ENCODE measurements around the gene CDC73. TPM values are rescaled to one million over a fixed set of nuclear protein-coding genes. Genes with fewer than 3 reads are reported as not detected.

Gene CDC73
- total and polyA plus RNA-seq, 2 donors from 2014 or later: 11.4 to 73.1 TPM

GRCh38 chr1:193275773-193276172 lies 153.9 kb downstream of the CDC73 start:
- intact Hi-C loops (cut with DNase I): no loop called here
- H3K9me3 ChIP-seq (ENCODE audit: control insufficient read depth in 2 of 3, insufficient read depth in 1 of 3, low read length in 3 of 3): no peaks in the 10 kb centered on the region
- no peak for TF ChIP-seq CTCF (IDR thresholded peaks at IDR 0.05; ENCODE audit: borderline replicate concordance, extremely low read depth, insufficient read depth)

GRCh38 chr1:193278968-193279367 lies 157.1 kb downstream of the CDC73 start:
- Histone ChIP-seq H3K4me3 (ENCODE audit: low read length in 3 of 3) (no peak overlapping the region), H3K9ac (ENCODE audit: low read length in 3 of 3) (no peak overlapping the region), H3K27me3 (ENCODE audit: control insufficient read depth, insufficient read depth, low read length) (no peaks in the 10 kb centered on the region), H3K27ac (ENCODE audit: low read depth in 2 of 2, low read length in 2 of 2) (no peak overlapping the region), H3K9me3 (ENCODE audit: control insufficient read depth in 2 of 3, insufficient read depth in 1 of 3, low read length in 3 of 3) (no peaks in the 10 kb centered on the region), H3K36me3 (ENCODE audit: control insufficient read depth in 2 of 3, insufficient read depth in 3 of 3, low read length in 3 of 3) (no peaks in the 10 kb centered on the region), H3K4me1 (ENCODE audit: control insufficient read depth in 2 of 3, insufficient read depth in 2 of 3, low read depth in 1 of 3, low read length in 3 of 3) (no peaks in the 10 kb centered on the region)
- TF ChIP-seq CTCF (IDR thresholded peaks at IDR 0.05; ENCODE audit: borderline replicate concordance, extremely low read depth, insufficient read depth): no peak
- intact Hi-C loops (cut with DNase I): no loop called here
- no peak for FAIRE-seq
- DNase-seq: no peak

More at GRCh38 chr1:193275773-193276172, 153.9 kb downstream of the CDC73 start:
- no peak overlapping the region for H3K9ac ChIP-seq (ENCODE audit: low read length in 3 of 3)
- no peak overlapping the region for H3K4me3 ChIP-seq (ENCODE audit: low read length in 3 of 3)
- DNase-seq (no peak), FAIRE-seq (no peak)
- H3K36me3 ChIP-seq (ENCODE audit: control insufficient read depth in 2 of 3, insufficient read depth in 3 of 3, low read length in 3 of 3): no peaks in the 10 kb centered on the region
- H3K27ac ChIP-seq (ENCODE audit: low read depth in 2 of 2, low read length in 2 of 2): no peak overlapping the region
- H3K27me3 ChIP-seq (ENCODE audit: control insufficient read depth, insufficient read depth, low read length): no peaks in the 10 kb centered on the region
- H3K4me1 ChIP-seq (ENCODE audit: control insufficient read depth in 2 of 3, insufficient read depth in 2 of 3, low read depth in 1 of 3, low read length in 3 of 3): no peaks in the 10 kb centered on the region

- intact Hi-C loops (cut with DNase I): no loop called here
- FAIRE-seq (no peak), DNase-seq (peak in 1 of 5 donors; percentile 38)
- H3K9ac ChIP-seq (ENCODE audit: low read length in 3 of 3): no peak overlapping the region
- H3K36me3 ChIP-seq (ENCODE audit: control insufficient read depth in 2 of 3, insufficient read depth in 3 of 3, low read length in 3 of 3): no peaks in the 10 kb centered on the region
- no peak overlapping the region for H3K27ac ChIP-seq (ENCODE audit: low read depth in 2 of 2, low read length in 2 of 2)
- H3K4me3 ChIP-seq (ENCODE audit: low read length in 3 of 3): no peak overlapping the region
- TF ChIP-seq CTCF (IDR thresholded peaks at IDR 0.05; ENCODE audit: borderline replicate concordance, extremely low read depth, insufficient read depth): no peak
- H3K4me1 ChIP-seq (ENCODE audit: control insufficient read depth in 2 of 3, insufficient read depth in 2 of 3, low read depth in 1 of 3, low read length in 3 of 3): no peaks in the 10 kb centered on the region
- no peaks in the 10 kb centered on the region for H3K27me3 ChIP-seq (ENCODE audit: control insufficient read depth, insufficient read depth, low read length)
- no peaks in the 10 kb centered on the region for H3K9me3 ChIP-seq (ENCODE audit: control insufficient read depth in 2 of 3, insufficient read depth in 1 of 3, low read length in 3 of 3)
Observed at GRCh38 chr1:193281894-193282293, 160.1 kb downstream of the CDC73 start.

GRCh38 chr1:193283016-193283415 lies 161.2 kb downstream of the CDC73 start:
- Histone ChIP-seq H3K27ac (ENCODE audit: low read depth in 2 of 2, low read length in 2 of 2) (no peak overlapping the region), H3K9ac (ENCODE audit: low read length in 3 of 3) (no peak overlapping the region), H3K9me3 (ENCODE audit: control insufficient read depth in 2 of 3, insufficient read depth in 1 of 3, low read length in 3 of 3) (no peaks in the 10 kb centered on the region), H3K27me3 (ENCODE audit: control insufficient read depth, insufficient read depth, low read length) (no peaks in the 10 kb centered on the region), H3K4me1 (ENCODE audit: control insufficient read depth in 2 of 3, insufficient read depth in 2 of 3, low read depth in 1 of 3, low read length in 3 of 3) (no peaks in the 10 kb centered on the region), H3K36me3 (ENCODE audit: control insufficient read depth in 2 of 3, insufficient read depth in 3 of 3, low read length in 3 of 3) (no peaks in the 10 kb centered on the region), H3K4me3 (ENCODE audit: low read length in 3 of 3) (no peak overlapping the region)
- TF ChIP-seq CTCF (IDR thresholded peaks at IDR 0.05; ENCODE audit: borderline replicate concordance, extremely low read depth, insufficient read depth): no peak
- intact Hi-C loops (cut with DNase I): no loop called here
- DNase-seq (peak in 1 of 5 donors; percentile 15), FAIRE-seq (no peak)
